IMR-90 (cell line): Measurements from ENCODE around the gene RNF112. TPM values are rescaled to one million over a fixed set of nuclear protein-coding genes. Genes with fewer than 3 reads are reported as not detected.

Source experiments
- CHD1 ChIP-seq: IDR thresholded peaks from 2 replicates; pipeline ENCODE4 v1.6.1; 2012; ENCODE audit warnings: low read depth, low read length, improper control_type of control experiment
- MAZ ChIP-seq: IDR thresholded peaks from 2 replicates; pipeline ENCODE4 v1.6.1; 2012; ENCODE audit warnings: low read depth, mild to moderate bottlenecking, low read length, improper control_type of control experiment, moderate library complexity, borderline replicate concordance
- NFE2L2 ChIP-seq: fragments of 150-350 bp; IDR thresholded peaks from 2 replicates; pipeline ENCODE4 v1.6.1; 2016; ENCODE audit warnings: low read depth, mild to moderate bottlenecking, low read length
- SMC3 ChIP-seq: fragments of 150-350 bp; IDR thresholded peaks from 2 replicates; pipeline ENCODE4 v1.6.1; 2016; ENCODE audit warnings: low read depth, mild to moderate bottlenecking, antibody characterized with exemption, low read length, moderate library complexity
- microRNA-seq, 2 experiments: library from miRNA; stranded (forward) in 1 of 2; unstranded in 1 of 2; fragments of 10-50 nt in 1 of 2; fragments of <30 nt in 1 of 2; gene quantifications in 1 of 2; microRNA quantifications in 1 of 2; one replicate each; pipeline versions ENCODE3 to v1.1.0; 2013 to 2020; ENCODE audit not compliant: insufficient read depth in 1 of 2, insufficient read length in 1 of 2, unreplicated experiment in 1 of 2
- polyA plus RNA-seq, 3 experiments: library from polyadenylated mRNA; depleted of rRNA; stranded (reverse); fragments of >200 nt; gene quantifications; 2 replicates each; pipeline ENCODE4 v1.2.3, GENCODE V29; 2012; ENCODE audit warnings: low replicate concordance in 1 of 3
- small RNA-seq, 5 experiments: library from RNA; depleted of rRNA; stranded (forward); fragments of <200 nt; gene quantifications; one replicate each; pipeline ENCODE3, GENCODE V24; 2012
- total RNA-seq: library from RNA; depleted of rRNA; stranded (reverse); fragments of >200 nt; gene quantifications from 2 replicates; pipeline ENCODE4 v1.2.3, GENCODE V29; 2012; rRNA removed

The RNF112 gene
- total and polyA plus RNA-seq, 2 of the 4 experiments (the other 2 are of a cell fraction), result 2.5 to 5.7 TPM

DNA sequence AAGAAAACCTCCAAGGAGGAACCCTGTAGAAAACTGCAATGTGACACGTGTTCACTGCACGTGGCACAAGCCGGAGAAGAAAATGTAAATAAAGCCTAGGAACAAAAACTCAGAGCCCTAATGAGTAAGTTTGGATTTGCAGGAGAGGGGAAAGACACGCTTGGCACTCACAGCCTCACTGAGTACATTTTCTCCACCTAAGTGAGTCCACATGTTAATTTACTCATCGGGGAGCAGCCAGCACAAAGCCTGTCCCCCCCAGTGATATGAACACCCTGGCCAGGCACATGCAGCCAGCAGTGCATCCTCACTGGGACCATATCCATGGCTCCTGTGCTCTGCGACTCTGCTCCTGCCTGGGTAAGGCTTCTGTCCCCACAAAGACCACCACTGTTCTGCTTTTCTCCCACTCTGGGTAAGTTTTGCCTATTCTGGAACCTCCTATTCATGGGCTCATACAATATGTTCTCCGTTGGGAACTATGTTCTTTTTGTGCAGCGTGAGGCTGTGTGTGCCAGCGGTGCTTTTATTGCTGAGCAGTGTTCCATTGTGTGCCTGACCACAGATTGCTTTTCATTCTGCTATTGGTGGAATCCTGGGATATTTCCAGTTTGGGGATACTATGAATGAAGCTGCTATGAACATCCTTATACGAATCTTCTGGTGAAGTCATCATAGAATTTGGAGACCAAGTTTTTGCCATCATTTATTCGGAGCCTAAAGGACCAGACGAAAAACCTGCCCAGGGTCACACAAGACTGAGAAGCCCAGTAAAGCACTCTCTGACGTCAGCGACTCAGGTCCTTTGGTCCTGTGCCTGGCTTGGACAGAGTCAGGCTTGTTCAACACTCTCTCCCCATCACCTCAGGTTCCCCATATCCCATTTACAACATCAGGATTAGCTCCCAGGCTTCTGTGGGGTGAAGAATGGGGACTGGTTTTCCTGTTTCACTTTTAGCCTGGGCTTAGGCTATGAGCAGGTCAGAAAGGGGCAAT is 53.3 kb downstream of the RNF112 start (continued):
- TF ChIP-seq MAZ, result no peak
- no peak for TF ChIP-seq NFE2L2
- TF ChIP-seq SMC3, result no peak
- TF ChIP-seq CHD1, result no peak

Small RNAs within 50 kb of the gene (microRNA-seq; reads per million reads assigned to microRNA genes)
- not detected for gene RF00537 (ENCODE audit: insufficient read depth, insufficient read length)

Small RNAs within 50 kb of the gene (small RNA-seq; reads per million reads assigned to genes)
- 0 reads per million in 5 experiments for gene RF00537

Other genes with a start within 250 kb of the RNF112 start
- 14.9 and 19.4 TPM in 2 replicates for gene EPN2, start 173.9 kb upstream of the RNF112 start, total RNA-seq
- gene EPN2, start 173.9 kb upstream of the RNF112 start, polyA plus RNA-seq (2012; rRNA removed), result 25.3 and 28.0 TPM in 2 replicates
- gene B9D1, start 48.5 kb upstream of the RNF112 start, total RNA-seq, result 23.3 and 42.5 TPM in 2 replicates
- gene B9D1, start 48.5 kb upstream of the RNF112 start, polyA plus RNA-seq (2012; rRNA removed), result 43.8 and 54.9 TPM in 2 replicates
- 6.4 and 9.7 TPM in 2 replicates for gene MAPK7, start 32.7 kb upstream of the RNF112 start, total RNA-seq
- 20.7 and 25.4 TPM in 2 replicates for gene MAPK7, start 32.7 kb upstream of the RNF112 start, polyA plus RNA-seq (2012; rRNA removed)
- gene MFAP4, start 24.0 kb upstream of the RNF112 start, total RNA-seq, result 5.0 and 7.0 TPM in 2 replicates
- gene MFAP4, start 24.0 kb upstream of the RNF112 start, polyA plus RNA-seq (2012; rRNA removed), result 69.5 and 71.6 TPM in 2 replicates
- gene SLC47A1, start 122.6 kb downstream of the RNF112 start, total RNA-seq, result not detected in 2 replicates
- not detected in 2 replicates for gene SLC47A1, start 122.6 kb downstream of the RNF112 start, polyA plus RNA-seq (2012; rRNA removed)
- 6.9 and 7.9 TPM in 2 replicates for gene ALDH3A2, start 237.5 kb downstream of the RNF112 start, total RNA-seq
- 2.8 and 4.0 TPM in 2 replicates for gene ALDH3A2, start 237.5 kb downstream of the RNF112 start, polyA plus RNA-seq (2012; rRNA removed)